ENCODE measurements around the gene EXOSC5.
"Not testable (repeated sequence)": the region's sequence is repeated elsewhere in the genome, so short reads cannot be mapped to it uniquely, and the experiment has no call there.

Gene EXOSC5

GRCh38 chr19:41397086-41398049 lies at the start of gene EXOSC5, which contains the start of gene BCKDHA:
EXOSC5 (minus strand) TSS chr19:41397359; CDS start chr19:41397328, 31 bp downstream.
BCKDHA (plus strand) TSS chr19:41397818; CDS start chr19:41397828, 10 bp downstream.
- peak; percentile 99 for DNase-seq (ENCODE audit: low read depth)

DNA sequence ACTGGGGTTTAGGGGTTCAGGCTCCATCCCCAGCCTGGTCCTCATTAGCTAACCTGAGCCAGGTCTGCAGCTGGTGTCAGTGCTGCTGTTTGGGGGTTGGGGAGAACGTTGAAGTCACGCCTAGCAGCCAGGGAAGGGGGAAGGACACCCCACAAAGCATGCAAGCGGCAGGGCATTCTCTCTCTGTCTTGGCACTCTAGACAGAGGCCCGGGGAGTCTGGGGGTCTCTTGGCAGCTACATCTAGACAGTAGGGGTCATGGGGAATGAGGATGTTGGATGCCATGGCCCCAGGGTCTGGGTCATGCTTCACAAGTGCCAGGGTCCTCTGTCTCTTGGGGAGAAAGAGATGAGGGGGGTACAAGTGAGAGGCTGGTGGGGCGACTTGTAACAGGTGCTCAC lies 48.4 kb upstream of the EXOSC5 start:
- DNase-seq (ENCODE audit: low read depth) = no peak

- no peak for DNase-seq (ENCODE audit: low read depth)
These were observed 46.8 kb upstream of the EXOSC5 start for GRCh38 chr19:41443813-41444455.

GRCh38 chr19:41442473-41443355 lies 45.6 kb upstream of the EXOSC5 start, which contains the start of gene ERICH4:
ERICH4 (plus strand) TSS chr19:41443156; CDS start chr19:41443170, 14 bp downstream.
- DNase-seq (ENCODE audit: low read depth) = no peak

DNA sequence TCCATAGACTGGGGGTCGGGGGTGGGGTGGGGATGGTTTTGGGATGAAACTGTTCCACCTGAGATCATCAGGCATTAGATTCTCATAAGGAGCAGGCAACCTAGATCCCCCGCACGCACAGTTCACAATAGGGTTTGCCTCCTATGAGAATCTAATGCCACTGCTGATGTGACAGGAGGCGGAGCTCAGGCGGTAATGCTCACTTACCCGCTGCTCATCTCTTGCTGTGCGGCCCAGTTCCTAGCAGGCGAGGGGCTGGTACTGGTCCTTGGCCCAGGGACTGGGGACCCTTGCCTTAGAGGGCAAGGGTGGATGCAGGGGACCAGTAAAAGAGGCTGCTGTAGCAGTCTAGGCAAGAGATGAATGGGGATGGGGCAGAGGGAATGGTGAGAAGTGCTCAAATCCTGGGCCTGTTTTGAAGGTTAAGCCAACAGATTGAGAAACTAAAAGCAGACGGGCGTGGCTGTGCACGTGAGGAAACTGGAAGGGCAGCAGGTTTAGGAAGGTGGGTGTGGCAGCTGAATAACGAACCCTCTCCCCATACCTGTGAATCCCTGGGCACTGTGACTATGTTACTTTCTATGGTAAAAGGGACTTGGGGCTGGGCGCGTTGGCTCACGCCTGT lies 44.3 kb upstream of the EXOSC5 start:
- no peak for DNase-seq (ENCODE audit: low read depth)

DNA sequence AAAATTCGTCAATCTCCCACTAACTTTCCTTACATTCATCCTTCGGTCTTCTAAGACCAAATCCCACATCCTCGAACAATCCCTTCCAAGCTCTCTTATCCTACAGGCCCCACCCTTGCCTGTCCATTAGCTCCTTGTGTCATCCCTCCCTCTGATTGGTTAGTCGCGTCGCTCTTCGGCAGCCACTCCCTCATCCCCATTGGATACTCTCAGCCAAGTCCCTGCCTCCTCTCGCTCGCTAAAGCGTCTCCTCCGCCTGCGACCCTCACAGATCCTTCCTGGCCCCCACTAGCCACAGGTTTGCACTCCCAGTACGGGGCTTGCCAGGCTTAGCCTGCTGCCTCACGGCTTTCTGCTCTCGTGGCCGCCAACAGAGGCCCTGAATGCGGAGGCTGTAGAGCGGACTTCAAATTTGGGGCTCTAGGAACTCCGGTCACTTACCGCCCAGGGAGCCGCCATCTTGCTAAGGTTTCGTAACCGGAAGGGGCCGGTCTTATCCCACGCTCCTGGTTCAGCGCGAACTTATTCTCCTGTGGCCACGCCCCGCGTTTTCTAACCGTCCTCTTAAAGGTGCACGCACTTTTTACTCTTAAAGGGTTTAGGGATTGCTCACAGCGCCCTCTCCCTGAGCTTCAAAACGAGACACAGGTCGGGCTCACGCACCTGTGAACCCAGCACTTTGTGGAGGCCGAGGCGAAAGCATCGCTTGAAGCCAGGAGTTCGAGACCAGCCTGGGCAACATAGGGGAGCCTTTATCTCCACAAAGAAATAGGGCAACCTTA lies 42.5 kb upstream of the EXOSC5 start, which contains the start of gene DMAC2:
TSS of gene DMAC2 (minus strand) at position 472 of the 782 bp plus-strand sequence. CDS start at position 459, 13 bp downstream.
- peak; percentile 91 for DNase-seq (ENCODE audit: low read depth)

GRCh38 chr19:41437944-41438574 lies 40.9 kb upstream of the EXOSC5 start:
- no peak for DNase-seq (ENCODE audit: low read depth)

GRCh38 chr19:41436674-41436951 lies 39.5 kb upstream of the EXOSC5 start:
- DNase-seq (ENCODE audit: low read depth) = no peak

DNA sequence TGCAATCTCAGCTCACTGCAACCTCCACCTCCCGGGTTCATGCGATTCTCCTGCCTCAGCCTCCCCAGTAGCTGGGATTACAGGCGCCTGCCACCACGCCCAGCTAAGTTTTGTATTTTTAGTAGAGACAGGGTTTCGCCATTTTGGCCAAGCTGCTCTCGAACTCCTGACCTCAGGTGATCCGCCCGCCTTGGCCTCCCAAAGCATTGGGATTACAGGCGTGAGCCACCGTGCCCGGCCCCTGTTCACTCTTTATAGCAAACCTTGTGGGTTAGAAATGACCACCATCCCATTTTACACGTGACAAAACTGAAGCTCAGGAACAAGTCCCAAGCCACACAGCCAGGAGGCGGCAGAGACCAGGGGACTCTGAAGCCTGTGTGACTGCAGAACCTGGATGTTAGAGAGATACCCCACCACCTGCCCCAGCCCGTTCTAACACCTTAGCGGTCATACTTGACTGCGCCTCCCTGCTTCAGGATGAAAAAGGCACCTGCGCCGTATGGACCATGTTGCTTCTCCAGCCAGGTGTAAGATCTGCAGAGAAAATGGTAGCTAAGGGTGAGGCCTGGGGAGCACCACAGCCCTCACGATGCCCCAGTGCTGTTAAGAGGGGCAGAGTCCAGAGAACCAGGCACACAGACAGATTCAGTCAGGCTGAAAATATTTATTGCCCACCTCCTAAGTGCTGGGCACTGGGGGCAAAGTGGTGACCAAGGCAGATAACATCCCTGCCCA lies 38.9 kb upstream of the EXOSC5 start:
- no peak for DNase-seq (ENCODE audit: low read depth)

GRCh38 chr19:41435376-41435775 lies 38.2 kb upstream of the EXOSC5 start:
- not testable (repeated sequence) for DNase-seq (ENCODE audit: low read depth)

DNA sequence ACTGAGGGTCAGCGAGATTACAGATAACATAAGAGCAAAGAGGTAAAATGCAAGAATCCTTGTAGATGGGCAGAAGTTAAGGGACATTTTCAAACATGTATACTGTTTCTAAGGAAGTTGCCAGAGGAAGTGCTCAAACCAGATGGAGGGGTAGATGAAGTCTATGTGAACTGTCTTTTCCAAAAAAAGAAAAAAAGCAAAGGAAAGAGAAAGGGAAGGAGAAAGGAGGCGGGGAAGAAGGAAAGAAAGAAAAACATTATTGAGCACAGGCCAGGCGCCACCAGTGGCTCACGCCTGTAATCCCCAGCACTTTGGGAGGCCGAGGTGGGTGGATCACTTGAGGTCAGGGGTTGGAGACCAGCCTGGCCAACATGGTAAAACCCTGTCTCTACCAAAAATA lies 37.3 kb upstream of the EXOSC5 start:
- no peak for DNase-seq (ENCODE audit: low read depth)

GRCh38 chr19:41433171-41433570 lies 36.0 kb upstream of the EXOSC5 start:
- DNase-seq (ENCODE audit: low read depth) = no peak

DNA sequence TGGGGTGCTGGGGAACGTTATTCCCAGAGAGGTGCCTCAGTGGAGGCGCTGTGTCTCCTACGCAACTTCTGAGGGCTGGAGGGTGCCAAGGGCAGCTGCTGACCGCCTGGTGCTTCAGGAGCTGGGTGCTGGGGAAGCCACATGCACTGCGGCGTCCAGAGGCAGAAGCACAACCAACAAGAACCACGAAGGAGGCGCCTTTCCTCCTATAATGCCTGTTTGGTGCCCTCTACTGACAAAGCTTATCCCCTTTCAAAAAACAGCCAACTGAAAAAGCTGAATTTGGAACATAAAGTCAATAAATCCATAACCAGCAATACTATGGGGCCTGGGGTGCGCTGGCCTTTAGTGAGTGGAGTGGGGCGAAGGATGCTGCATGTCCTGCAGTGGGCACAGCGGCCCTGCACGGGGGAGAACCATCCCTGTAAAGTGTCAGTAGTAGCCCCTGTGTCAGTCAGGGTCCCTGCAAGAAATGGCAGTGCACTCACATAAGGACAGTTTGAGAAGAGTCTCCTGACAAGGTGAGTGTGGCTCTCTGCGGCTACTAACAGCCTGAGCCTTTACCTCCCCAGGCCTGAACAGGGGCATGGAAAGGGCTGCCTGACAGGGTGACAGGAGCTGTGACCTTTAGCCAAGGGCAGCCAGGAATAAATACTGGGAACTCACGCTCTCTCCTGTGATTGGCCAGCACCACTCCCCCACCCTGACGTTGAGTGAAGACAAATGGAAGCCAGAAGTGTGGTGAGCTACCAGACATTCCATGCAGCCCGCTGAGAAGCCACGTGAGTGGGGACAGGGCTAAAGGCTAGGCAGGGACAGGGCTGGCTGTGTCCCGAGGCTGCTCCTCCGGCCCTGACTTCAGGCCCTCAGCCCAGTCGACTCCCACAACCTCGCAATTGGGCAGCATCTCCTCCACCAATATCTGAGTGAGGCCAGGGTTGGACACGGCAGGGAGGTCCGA lies 34.5 kb upstream of the EXOSC5 start:
- no peak for DNase-seq (ENCODE audit: low read depth)

DNA sequence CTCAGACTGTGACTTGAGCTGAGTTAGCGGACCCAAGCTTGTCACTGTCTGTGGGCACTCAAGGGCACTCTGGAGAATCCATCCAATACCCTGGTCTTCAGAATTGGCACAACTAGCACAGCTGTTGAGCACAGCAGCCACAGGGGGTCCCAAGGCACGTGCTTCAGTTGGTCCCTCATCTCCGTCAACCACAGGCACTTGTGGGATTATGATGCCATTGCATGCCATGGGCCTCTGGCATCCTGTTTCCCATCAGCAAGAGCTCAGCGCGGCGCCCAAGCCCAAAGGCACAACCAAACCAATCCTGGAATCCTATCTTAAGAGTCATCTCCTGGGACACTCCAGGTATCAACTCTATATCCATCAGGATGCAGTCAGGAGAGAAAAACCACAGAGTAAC lies 33.8 kb upstream of the EXOSC5 start:
- no peak for DNase-seq (ENCODE audit: low read depth)

DNA sequence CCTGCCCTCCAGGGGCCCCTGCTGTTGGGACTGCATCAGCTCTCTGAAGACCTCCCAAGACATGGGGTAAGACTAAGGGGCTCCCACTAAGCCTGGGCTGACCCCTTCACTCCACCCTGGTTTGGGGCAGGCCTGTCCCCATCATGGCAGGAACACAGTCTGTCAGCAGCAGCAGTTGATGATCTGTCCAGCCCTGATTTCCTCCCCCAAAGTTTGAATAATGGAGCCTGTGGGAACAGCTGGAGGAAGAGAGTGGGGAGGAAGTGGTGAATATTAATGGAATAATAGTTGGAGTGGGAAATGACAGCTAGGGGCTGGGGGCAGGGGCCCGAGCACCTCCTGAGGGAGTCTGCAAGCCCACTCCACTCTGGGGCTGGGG lies 31.3 kb upstream of the EXOSC5 start:
- no peak for DNase-seq (ENCODE audit: low read depth)

DNA sequence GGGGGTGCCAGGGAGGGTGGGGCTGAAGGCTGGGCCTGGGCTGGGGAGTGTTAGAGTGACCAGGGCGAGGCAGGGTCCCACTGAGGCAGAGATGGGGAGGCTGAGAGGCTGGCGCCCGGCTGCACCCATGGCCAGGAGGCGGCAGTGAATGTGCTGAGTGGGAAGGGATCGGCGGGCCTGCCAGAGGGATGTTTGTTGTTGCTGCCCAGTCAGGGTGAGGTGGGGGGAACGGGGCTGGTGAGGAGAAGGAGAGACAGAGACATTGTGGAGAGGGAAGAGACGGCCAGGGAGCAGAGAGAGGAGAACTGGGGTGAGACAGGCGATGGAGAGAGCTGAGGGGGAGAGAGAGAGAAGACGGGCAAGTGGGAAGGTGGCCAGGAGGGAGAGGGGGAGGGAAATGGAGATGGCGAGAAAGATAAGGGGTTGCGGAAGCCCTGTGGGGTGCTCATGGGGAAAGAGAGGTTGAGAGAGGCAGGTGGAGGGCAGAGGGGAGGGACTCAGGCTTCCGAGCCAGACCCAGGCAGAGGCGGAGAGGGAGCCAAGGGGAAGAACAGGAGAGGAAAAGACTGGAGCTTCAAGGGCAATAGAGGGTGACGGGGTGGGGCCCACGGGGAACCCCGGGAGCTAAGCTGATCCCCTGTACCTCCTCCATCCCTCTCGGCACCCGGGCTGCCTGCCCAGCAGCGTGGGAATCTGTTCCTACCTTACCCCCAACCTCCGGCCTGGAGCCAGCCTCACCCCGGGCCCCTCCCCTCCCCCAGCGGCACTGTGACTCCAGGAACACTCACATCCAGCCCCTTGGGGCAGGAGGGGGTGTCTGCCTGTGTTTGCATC lies 30.7 kb upstream of the EXOSC5 start:
- DNase-seq (ENCODE audit: low read depth) = peak; percentile 24

- peak; percentile 34 for DNase-seq (ENCODE audit: low read depth)
These were observed 29.9 kb upstream of the EXOSC5 start, which contains the start of gene B3GNT8 for GRCh38 chr19:41426952-41427646. B3GNT8 (minus strand) TSS chr19:41427374; CDS start chr19:41426778, 596 bp downstream.

All from activated T-helper 9 cell treated with anti-CD3 and anti-CD28 coated beads, Interleukin-2, amount 50 U/mL, for 16 hours (primary cell).